ENCODE results near the gene IMMP2L. TPM values are rescaled to one million over a fixed set of nuclear protein-coding genes. Genes with fewer than 3 reads are reported as not detected.
A peak's percentile ranks its signal among the peaks of the same experiment; 100 is the strongest.

The IMMP2L gene
- total RNA-seq, 1 donor from 2014 or later: 59.6 TPM

- DNase-seq (ENCODE audit: low spot score in 2 of 2, unreplicated experiment in 2 of 2): no peak
- Mint-ChIP-seq H3K9me3 (peaks cover 3% of the 10 kb centered on the region), H3K4me3 (no peak overlapping the region), H3K36me3 (no peaks in the 10 kb centered on the region), H3K27ac (no peak overlapping the region), H3K27me3 (ENCODE audit: low read depth) (no peaks in the 10 kb centered on the region), H3K4me1 (peaks cover 22% of the 10 kb centered on the region)
- no peak for TF ChIP-seq CTCF (IDR thresholded peaks at IDR 0.05; ENCODE audit: unreplicated experiment)
These were observed 474.0 kb downstream of the IMMP2L start for GRCh38 chr7:111088328-111088727.

GRCh38 chr7:111086532-111086931, 475.8 kb downstream of the IMMP2L start:
- H3K4me1 Mint-ChIP-seq: peaks cover 21% of the 10 kb centered on the region
- H3K9me3 Mint-ChIP-seq: peaks cover 3% of the 10 kb centered on the region
- no peak overlapping the region for H3K4me3 Mint-ChIP-seq
- no peaks in the 10 kb centered on the region for H3K36me3 Mint-ChIP-seq
- TF ChIP-seq CTCF (IDR thresholded peaks at IDR 0.05; ENCODE audit: unreplicated experiment): no peak
- no peak for DNase-seq (ENCODE audit: low spot score in 2 of 2, unreplicated experiment in 2 of 2)
- H3K27me3 Mint-ChIP-seq (ENCODE audit: low read depth): no peaks in the 10 kb centered on the region
- no peak overlapping the region for H3K27ac Mint-ChIP-seq

- Mint-ChIP-seq H3K27me3 (ENCODE audit: low read depth) (no peaks in the 10 kb centered on the region), H3K36me3 (no peaks in the 10 kb centered on the region), H3K27ac (no peak overlapping the region)
These were observed 476.9 kb downstream of the IMMP2L start for GRCh38 chr7:111085356-111085755.

GRCh38 chr7:111083413-111083812, 478.9 kb downstream of the IMMP2L start:
- H3K27ac Mint-ChIP-seq: peak overlapping the region; percentile 66
- peaks cover 12% of the 10 kb centered on the region for H3K4me1 Mint-ChIP-seq
- H3K4me3 Mint-ChIP-seq: no peak overlapping the region
- no peaks in the 10 kb centered on the region for H3K36me3 Mint-ChIP-seq
- no peak for DNase-seq (ENCODE audit: low spot score in 2 of 2, unreplicated experiment in 2 of 2)
- TF ChIP-seq CTCF (IDR thresholded peaks at IDR 0.05; ENCODE audit: unreplicated experiment): no peak
- H3K9me3 Mint-ChIP-seq: peaks cover 3% of the 10 kb centered on the region
- no peaks in the 10 kb centered on the region for H3K27me3 Mint-ChIP-seq (ENCODE audit: low read depth)

More at GRCh38 chr7:111085356-111085755, 476.9 kb downstream of the IMMP2L start:
- H3K4me1 Mint-ChIP-seq: peaks cover 13% of the 10 kb centered on the region
- H3K4me3 Mint-ChIP-seq: no peak overlapping the region
- no peak for DNase-seq (ENCODE audit: low spot score in 2 of 2, unreplicated experiment in 2 of 2)
- H3K9me3 Mint-ChIP-seq: peaks cover 3% of the 10 kb centered on the region
- TF ChIP-seq CTCF (IDR thresholded peaks at IDR 0.05; ENCODE audit: unreplicated experiment): no peak

- Mint-ChIP-seq H3K9me3 (peaks cover 3% of the 10 kb centered on the region), H3K4me1 (peaks cover 12% of the 10 kb centered on the region), H3K27me3 (ENCODE audit: low read depth) (no peaks in the 10 kb centered on the region), H3K36me3 (no peaks in the 10 kb centered on the region), H3K27ac (no peak overlapping the region), H3K4me3 (no peak overlapping the region)
- no peak for TF ChIP-seq CTCF (IDR thresholded peaks at IDR 0.05; ENCODE audit: unreplicated experiment)
- no peak for DNase-seq (ENCODE audit: low spot score in 2 of 2, unreplicated experiment in 2 of 2)
These were observed 479.9 kb downstream of the IMMP2L start for GRCh38 chr7:111082351-111082750.

Measured in mesothelial cell of epicardium (in vitro differentiated cells).